ENCODE measurements around the gene NAGK. TPM values are rescaled to one million over a fixed set of nuclear protein-coding genes. Genes with fewer than 3 reads are reported as not detected.

The NAGK gene
- total and polyA plus RNA-seq, 9 of the 15 experiments (the other 6 are each of a cell fraction or from before 2014, with no cell fraction given), result 4.9 to 14.9 (median 10.6) TPM

DNA sequence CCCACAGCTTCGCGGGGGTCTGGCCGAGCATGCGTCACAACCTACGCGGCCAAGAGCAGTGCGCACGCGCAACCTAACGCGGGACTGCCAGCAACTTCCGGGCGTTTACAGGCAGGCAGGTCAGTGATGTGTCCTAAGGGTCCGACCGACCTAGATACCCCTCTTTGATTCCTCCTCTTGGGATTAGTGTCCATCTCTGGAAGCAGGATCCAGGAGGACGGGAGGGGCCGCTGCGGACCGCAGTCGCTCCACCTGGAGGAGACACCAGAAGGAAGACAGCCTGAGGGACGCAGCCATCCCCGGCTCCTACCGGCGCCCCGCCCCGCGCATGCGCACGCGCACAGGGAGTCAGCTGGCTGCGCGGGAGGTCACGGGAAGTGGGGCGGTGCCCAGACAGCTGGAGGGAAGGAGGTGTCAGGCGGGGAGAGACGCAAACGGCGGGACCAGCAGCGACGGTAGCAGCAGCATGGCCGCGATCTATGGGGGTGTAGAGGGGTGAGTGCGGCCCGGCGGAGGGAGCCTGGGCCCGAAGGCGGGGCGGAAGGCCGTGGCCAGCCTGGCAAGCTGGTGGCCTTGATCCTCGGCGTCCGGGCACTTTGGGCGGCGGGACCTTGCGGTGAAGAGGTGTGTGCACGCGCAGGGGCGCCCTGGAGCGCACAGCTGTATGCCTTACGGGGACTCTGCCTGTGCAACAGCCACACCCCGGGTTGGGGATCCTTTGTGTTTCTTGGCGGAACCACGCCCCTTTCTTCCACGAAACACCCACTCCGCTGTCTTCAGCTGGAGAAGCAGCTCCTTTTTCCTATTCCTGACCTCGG lies at the start of gene NAGK (continued):
- TF ChIP-seq, protein P1, sequence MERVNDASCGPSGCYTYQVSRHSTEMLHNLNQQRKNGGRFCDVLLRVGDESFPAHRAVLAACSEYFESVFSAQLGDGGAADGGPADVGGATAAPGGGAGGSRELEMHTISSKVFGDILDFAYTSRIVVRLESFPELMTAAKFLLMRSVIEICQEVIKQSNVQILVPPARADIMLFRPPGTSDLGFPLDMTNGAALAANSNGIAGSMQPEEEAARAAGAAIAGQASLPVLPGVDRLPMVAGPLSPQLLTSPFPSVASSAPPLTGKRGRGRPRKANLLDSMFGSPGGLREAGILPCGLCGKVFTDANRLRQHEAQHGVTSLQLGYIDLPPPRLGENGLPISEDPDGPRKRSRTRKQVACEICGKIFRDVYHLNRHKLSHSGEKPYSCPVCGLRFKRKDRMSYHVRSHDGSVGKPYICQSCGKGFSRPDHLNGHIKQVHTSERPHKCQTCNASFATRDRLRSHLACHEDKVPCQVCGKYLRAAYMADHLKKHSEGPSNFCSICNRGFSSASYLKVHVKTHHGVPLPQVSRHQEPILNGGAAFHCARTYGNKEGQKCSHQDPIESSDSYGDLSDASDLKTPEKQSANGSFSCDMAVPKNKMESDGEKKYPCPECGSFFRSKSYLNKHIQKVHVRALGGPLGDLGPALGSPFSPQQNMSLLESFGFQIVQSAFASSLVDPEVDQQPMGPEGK (CRISPR knock-in tag; IDR thresholded peaks at IDR 0.05; ENCODE audit: borderline replicate concordance), result no peak
- TF ChIP-seq, protein P2, sequence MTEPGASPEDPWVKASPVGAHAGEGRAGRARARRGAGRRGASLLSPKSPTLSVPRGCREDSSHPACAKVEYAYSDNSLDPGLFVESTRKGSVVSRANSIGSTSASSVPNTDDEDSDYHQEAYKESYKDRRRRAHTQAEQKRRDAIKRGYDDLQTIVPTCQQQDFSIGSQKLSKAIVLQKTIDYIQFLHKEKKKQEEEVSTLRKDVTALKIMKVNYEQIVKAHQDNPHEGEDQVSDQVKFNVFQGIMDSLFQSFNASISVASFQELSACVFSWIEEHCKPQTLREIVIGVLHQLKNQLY (CRISPR knock-in tag; conservative IDR thresholded peaks at IDR 0.05), result peak in 1 of 2 experiments; percentile 93; a peak in 1 of 4 replicates
- no peak for TF ChIP-seq MCM3 (IDR thresholded peaks at IDR 0.05)
- no peak for TF ChIP-seq ERF (CRISPR knock-in tag; IDR thresholded peaks at IDR 0.05)
- TF ChIP-seq, protein P3, sequence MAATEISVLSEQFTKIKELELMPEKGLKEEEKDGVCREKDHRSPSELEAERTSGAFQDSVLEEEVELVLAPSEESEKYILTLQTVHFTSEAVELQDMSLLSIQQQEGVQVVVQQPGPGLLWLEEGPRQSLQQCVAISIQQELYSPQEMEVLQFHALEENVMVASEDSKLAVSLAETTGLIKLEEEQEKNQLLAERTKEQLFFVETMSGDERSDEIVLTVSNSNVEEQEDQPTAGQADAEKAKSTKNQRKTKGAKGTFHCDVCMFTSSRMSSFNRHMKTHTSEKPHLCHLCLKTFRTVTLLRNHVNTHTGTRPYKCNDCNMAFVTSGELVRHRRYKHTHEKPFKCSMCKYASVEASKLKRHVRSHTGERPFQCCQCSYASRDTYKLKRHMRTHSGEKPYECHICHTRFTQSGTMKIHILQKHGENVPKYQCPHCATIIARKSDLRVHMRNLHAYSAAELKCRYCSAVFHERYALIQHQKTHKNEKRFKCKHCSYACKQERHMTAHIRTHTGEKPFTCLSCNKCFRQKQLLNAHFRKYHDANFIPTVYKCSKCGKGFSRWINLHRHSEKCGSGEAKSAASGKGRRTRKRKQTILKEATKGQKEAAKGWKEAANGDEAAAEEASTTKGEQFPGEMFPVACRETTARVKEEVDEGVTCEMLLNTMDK (IDR thresholded peaks at IDR 0.05; ENCODE audit: borderline replicate concordance, insufficient read depth, low read depth, low read length, poor library complexity, severe bottlenecking), result no peak
- peak; percentile 84 for TF ChIP-seq CREM (IDR thresholded peaks at IDR 0.05; ENCODE audit: low read depth)
- TF ChIP-seq SMAD2 (IDR thresholded peaks at IDR 0.05; ENCODE audit: low read depth, low read length), result no peak
- TF ChIP-seq CHD2 (IDR thresholded peaks at IDR 0.05; ENCODE audit: low read depth, low read length), result peak; percentile 52; the same call in 1 of the 2 replicates
- no peak for TF ChIP-seq TRIM24 (IDR thresholded peaks at IDR 0.05)
- no peak for TF ChIP-seq PRMT5 (CRISPR knock-in tag; IDR thresholded peaks at IDR 0.05)
- TF ChIP-seq, protein P4, sequence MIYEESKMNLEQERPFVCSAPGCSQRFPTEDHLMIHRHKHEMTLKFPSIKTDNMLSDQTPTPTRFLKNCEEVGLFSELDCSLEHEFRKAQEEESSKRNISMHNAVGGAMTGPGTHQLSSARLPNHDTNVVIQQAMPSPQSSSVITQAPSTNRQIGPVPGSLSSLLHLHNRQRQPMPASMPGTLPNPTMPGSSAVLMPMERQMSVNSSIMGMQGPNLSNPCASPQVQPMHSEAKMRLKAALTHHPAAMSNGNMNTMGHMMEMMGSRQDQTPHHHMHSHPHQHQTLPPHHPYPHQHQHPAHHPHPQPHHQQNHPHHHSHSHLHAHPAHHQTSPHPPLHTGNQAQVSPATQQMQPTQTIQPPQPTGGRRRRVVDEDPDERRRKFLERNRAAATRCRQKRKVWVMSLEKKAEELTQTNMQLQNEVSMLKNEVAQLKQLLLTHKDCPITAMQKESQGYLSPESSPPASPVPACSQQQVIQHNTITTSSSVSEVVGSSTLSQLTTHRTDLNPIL (CRISPR knock-in tag; IDR thresholded peaks at IDR 0.05), result no peak
- TF ChIP-seq PTBP1 (IDR thresholded peaks at IDR 0.05; ENCODE audit: low read depth, low read length), result no peak
- TF ChIP-seq MECOM (CRISPR knock-in tag; IDR thresholded peaks at IDR 0.05), result no peak
- no peak for TF ChIP-seq TEAD1 (CRISPR knock-in tag; IDR thresholded peaks at IDR 0.05)
- peak; percentile 86 for TF ChIP-seq PHF20 (IDR thresholded peaks at IDR 0.05; ENCODE audit: partially characterized antibody)
- TF ChIP-seq CBX3 (IDR thresholded peaks at IDR 0.05; ENCODE audit: borderline replicate concordance in 1 of 2, low read length in 2 of 2), result peak in 1 of 2 experiments; percentile 66; a peak in 1 of 3 replicates
- TF ChIP-seq POLR3A (IDR thresholded peaks at IDR 0.05; ENCODE audit: borderline replicate concordance, extremely low read depth, insufficient read depth, insufficient read length), result no peak
- TF ChIP-seq ZNF785 (CRISPR knock-in tag; IDR thresholded peaks at IDR 0.05), result no peak
- peak; percentile 16 for TF ChIP-seq NFE2 (IDR thresholded peaks at IDR 0.05; ENCODE audit: low read depth)
- peak; percentile 89 for TF ChIP-seq HNRNPLL (IDR thresholded peaks at IDR 0.05; ENCODE audit: low read depth, low read length, poor library complexity, severe bottlenecking)
- no peak for TF ChIP-seq ZNF695 (CRISPR knock-in tag; IDR thresholded peaks at IDR 0.05)
- peak; percentile 51 for TF ChIP-seq ZBTB17 (CRISPR knock-in tag; IDR thresholded peaks at IDR 0.05)
- TF ChIP-seq DACH1 (IDR thresholded peaks at IDR 0.05; ENCODE audit: partially characterized antibody), result peak; percentile 100

All from K562 (cell line).